A673 (cell line): ENCODE results near the gene TSPEAR.

Source experiments
- EZH2 ChIP-seq: fragments of 200-600 bp; sonication (generic); IDR thresholded peaks from 2 replicates; pipeline ENCODE4 v1.6.1; 2017; ENCODE audit warnings: borderline replicate concordance, low read depth, mild to moderate bottlenecking, mixed read lengths, antibody characterized with exemption, low read length; ENCODE audit not compliant: poor library complexity, severe bottlenecking
- TF ChIP-seq, protein P1 (sequence below): fragments of 300-800, 200-600 bp; sonication (generic); conservative IDR thresholded peaks from 2 replicates; pipeline ENCODE4 v1.5.1; 2017; ENCODE audit warnings: low read depth, mild to moderate bottlenecking, antibody characterized with exemption, low read length, moderate library complexity, mixed read lengths

GRCh38 chr21:44648557-44649311 is 62.6 kb downstream of the TSPEAR start:
- TF ChIP-seq, protein P1, sequence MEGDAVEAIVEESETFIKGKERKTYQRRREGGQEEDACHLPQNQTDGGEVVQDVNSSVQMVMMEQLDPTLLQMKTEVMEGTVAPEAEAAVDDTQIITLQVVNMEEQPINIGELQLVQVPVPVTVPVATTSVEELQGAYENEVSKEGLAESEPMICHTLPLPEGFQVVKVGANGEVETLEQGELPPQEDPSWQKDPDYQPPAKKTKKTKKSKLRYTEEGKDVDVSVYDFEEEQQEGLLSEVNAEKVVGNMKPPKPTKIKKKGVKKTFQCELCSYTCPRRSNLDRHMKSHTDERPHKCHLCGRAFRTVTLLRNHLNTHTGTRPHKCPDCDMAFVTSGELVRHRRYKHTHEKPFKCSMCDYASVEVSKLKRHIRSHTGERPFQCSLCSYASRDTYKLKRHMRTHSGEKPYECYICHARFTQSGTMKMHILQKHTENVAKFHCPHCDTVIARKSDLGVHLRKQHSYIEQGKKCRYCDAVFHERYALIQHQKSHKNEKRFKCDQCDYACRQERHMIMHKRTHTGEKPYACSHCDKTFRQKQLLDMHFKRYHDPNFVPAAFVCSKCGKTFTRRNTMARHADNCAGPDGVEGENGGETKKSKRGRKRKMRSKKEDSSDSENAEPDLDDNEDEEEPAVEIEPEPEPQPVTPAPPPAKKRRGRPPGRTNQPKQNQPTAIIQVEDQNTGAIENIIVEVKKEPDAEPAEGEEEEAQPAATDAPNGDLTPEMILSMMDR: no peak
- TF ChIP-seq EZH2: no peak
